Keratinocyte (primary cell): Measurements from ENCODE around the gene CUBN.

ENCODE experiments used
- CTCF ChIP-seq, 3 experiments: IDR thresholded peaks in 1 of 3; conservative IDR thresholded peaks in 1 of 3; optimal IDR thresholded peaks in 1 of 3; 2 replicates in 2 of 3; 3 replicates in 1 of 3; pipeline versions ENCODE3 to v1.5.1; 2011; ENCODE audit warnings: low read length in 3 of 3, mild to moderate bottlenecking in 3 of 3, moderate library complexity in 2 of 3, control low read depth in 1 of 3, inconsistent platforms in 1 of 3; ENCODE audit not compliant: insufficient read depth in 2 of 3; ENCODE audit errors: extremely low read depth in 1 of 3
- EZH2 ChIP-seq: IDR thresholded peaks from one replicate; pipeline ENCODE4 v1.6.1; 2012; ENCODE audit warnings: inconsistent platforms, mild to moderate bottlenecking, low read length, moderate library complexity

GRCh38 chr10:17119845-17120244, 9.8 kb downstream of the CUBN start:
- no peak for TF ChIP-seq CTCF (optimal IDR thresholded peaks at IDR 0.05 in 1 of 3, IDR thresholded peaks at IDR 0.05 in 1 of 3, conservative IDR thresholded peaks at IDR 0.05 in 1 of 3; ENCODE audit: extremely low read depth in 1 of 3, insufficient read depth in 2 of 3, low read length in 3 of 3)
- no peak for TF ChIP-seq EZH2
